DMS79 (cell line): ENCODE results near the gene PPP2R2B.
A peak's percentile ranks its signal among the peaks of the same experiment; 100 is the strongest.

Experiments
- DNase-seq: peaks from one replicate; lab custom pipeline; 2025; lab: John Stamatoyannopoulos, UW

The PPP2R2B gene

DNA sequence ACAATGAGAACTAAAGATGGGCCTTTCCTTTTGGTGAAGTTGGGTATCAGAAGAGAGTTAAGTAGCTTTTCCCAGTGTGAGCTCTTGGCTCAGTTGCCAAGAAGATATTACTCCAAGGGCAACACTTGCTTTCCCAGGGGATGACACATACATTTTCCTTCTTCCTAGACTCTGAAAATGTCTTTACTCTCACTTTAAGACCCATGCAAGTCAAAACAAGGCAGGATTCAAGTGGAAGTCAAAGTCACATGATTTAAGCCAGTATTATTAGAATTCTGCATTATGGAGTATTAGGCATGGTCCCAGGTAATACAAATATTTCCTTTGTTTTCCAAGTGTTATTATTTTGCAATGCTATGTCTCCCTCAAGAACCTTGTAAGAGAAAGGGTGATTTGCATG lies 175.1 kb downstream of the PPP2R2B start:
- DNase-seq = no peak

GRCh38 chr5:146699664-146700418 lies 178.7 kb downstream of the PPP2R2B start:
- DNase-seq = no peak

GRCh38 chr5:146699138-146699537 lies 179.4 kb downstream of the PPP2R2B start:
- DNase-seq = no peak

DNA sequence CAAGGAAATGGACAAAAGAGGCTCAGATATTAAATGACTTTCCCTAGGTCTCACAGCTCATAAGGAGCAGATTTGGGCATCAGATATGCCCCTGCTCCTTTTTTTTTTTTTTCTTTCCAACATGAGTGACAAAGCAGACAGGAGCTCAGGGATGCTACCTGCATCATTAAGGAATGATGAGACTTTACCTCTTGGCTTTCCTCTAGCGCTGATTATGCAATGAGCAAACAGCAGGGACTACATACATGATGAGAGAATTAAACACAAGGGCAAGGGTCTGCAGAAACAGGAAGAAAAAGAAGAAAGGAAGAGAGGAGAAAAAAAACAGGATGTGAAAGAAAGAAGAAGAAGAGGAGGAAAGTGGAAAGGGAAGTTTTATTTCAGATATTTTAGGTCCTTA lies 179.9 kb downstream of the PPP2R2B start:
- no peak for DNase-seq

DNA sequence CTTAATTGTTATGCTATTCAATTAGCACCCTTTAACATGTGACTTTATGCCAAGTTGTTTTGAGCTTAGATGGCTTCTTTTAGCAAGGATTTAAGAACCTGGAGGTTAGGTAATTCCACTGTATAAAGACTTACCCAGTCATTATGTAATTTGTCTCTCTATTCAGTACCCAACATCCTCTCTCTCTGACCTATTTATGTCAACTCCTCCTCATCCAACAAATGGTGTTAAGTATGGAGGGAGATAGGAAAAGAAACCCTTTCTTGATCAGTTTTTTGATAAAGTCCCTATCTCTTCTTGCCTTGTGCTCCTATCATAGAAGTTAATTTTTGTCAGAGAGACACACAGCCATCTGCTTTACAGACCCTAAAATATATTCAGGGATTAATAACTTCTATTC lies 181.3 kb downstream of the PPP2R2B start:
- no peak for DNase-seq

GRCh38 chr5:146695646-146696045 lies 182.9 kb downstream of the PPP2R2B start:
- no peak for DNase-seq

- no peak for DNase-seq
Measured at GRCh38 chr5:146690880-146691355, 187.6 kb downstream of the PPP2R2B start.

GRCh38 chr5:146687630-146688029 lies 190.9 kb downstream of the PPP2R2B start:
- DNase-seq = no peak

GRCh38 chr5:146683861-146684260 lies 194.7 kb downstream of the PPP2R2B start:
- DNase-seq = no peak

DNA sequence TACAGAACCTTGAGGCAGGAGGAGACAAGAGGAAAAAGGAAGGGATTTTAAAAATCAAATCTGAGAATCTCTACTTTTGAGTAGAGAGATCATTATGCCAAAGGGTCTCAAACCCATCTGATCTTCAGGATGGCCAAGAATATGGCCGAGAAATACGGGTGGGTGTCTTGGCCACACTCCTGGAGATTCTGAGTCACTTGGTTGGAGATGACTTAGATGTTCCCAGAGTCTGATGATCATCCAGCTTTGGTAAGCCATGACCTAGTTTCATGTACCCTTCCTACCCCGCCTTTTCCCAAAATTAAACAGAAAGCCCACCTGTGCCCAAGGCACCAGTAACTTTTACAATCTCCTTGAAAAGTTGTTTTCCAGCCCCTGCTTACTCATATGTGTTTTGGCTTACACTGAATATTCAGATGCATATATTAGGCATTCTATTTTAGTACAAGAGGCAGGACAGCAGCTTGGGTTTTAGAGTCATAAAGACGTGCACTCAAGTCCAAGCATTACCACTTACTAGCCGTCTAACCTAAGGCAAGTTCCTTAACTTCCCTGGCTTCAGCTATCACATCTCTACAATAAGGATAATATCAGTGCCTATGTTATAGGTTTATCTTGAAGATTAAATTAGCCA lies 195.5 kb downstream of the PPP2R2B start:
- DNase-seq = no peak

DNA sequence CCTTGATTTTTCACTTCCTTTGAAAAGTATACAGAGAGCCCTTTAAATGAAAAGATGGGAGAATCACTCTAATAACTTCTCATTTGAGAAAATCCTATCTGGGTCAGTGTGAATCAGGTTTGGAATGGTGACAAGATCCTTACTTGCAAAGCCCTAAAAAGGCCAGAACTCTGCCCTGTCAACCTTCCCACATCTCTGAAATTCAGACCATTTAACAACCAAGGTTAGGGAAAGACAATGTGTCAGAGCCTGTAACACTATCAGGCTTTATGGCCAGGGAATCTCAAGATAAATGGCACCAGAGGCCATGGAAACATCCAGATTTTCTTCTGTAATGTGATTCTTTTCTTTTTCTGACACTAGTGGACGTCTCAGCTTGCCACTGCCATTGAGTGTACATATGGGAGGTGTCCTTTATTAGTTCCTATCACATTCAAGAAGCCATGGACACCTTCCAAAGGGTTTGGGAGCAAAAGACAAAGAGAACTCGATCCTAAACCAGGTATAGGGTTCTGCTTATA lies 196.9 kb downstream of the PPP2R2B start:
- DNase-seq = no peak

DNA sequence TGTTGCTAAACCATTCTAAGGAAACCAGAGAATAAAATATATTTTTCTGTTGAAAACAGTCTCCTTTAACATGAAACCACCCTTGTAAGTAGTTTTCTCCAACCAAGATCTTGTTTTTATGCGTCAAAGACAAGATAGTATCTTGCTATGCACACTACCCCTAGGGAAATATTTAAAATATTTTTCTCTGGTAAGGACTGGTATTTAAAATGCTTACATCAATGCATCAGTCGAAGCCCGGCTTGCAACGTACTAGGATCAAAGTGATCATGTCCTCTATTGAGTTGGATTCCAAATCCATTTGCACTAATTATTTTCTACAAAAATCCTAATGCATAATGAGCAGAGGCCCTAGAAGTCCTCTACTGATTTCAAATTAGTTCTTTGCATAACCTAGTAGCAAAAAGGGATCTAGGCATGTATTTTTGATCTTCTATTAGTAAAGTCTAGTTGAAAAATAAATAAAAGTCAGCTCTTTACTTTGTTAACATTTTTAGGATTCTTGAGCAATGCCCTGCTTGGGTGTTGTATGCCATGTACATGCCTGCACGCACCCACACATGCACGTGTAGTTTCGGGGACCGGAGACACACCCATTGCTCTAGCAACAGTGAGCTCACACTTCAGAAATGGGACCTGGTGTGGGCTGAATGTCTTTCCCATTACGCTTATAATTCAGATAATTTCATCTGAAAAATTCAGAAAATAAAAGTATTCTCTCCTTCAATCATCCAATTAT lies 197.5 kb downstream of the PPP2R2B start:
- DNase-seq = no peak

DNA sequence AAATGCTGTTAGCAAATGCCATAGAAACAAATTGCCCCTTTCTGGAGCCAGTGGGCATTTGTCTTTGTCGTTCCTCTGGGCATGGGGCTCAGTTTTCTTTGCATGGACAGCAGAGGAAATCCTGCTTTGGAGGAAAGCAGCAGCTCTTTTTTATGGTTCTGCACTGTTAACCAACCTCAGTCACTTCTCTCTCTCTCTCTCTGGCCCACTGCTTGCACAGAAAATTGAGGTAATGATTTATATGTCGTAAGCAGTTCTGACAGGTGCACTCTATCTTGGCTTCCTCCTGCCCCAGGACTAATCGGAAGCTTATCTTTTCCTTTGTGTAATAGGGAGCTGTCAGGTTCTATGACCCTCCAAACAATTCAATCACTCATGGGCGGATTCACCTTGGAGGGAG lies 202.9 kb downstream of the PPP2R2B start:
- peak; percentile 13 for DNase-seq

- no peak for DNase-seq
Measured at GRCh38 chr5:146672866-146673265, 205.7 kb downstream of the PPP2R2B start.

DNA sequence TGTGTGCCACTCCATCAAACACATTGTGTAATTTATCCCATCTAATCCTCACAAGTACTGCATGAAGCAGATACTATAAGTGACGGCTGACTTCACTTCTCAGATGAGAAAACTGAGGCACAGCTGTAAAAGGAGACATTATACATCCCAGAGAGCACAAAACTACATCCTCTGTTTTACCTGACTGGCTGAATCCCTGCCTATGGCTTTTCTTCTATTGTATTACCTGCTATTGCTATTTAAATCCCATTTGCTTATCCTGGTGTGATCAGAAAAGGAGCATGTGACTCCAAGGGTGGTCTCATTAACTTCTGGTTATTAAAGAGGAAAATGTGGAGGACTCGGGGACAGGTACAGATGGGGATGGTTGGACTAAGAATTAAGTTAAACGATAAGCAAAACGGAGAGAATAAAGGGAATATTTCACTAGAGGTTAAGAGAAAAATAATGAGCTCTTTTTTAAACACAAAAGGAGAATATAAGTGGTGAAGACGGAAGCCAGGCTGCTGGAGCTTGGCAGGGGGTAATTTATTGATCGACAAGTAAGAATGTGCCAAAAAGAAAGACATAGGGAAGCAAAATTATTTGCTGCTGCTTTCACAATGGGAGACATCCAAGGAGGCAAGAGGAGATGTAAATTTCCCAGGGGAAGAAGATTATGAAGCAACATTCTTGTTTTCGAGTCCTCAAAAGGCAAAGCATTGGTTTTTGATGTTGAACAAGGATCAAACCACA lies 206.8 kb downstream of the PPP2R2B start:
- DNase-seq = no peak

- DNase-seq = no peak
Measured at GRCh38 chr5:146669656-146670055, 208.9 kb downstream of the PPP2R2B start.

GRCh38 chr5:146667633-146668272 lies 210.8 kb downstream of the PPP2R2B start:
- DNase-seq = peak; percentile 75

GRCh38 chr5:146662229-146662628 lies 216.3 kb downstream of the PPP2R2B start:
- no peak for DNase-seq

- DNase-seq = no peak
Measured at GRCh38 chr5:146660376-146660960, 218.1 kb downstream of the PPP2R2B start.

GRCh38 chr5:146659961-146660360 lies 218.6 kb downstream of the PPP2R2B start:
- no peak for DNase-seq

- no peak for DNase-seq
Measured at GRCh38 chr5:146656703-146657102, 221.9 kb downstream of the PPP2R2B start.
